Measurements from ENCODE around the gene NQO1.
"Not testable (repeated sequence)": the region's sequence is repeated elsewhere in the genome, so short reads cannot be mapped to it uniquely, and the experiment has no call there.

The NQO1 gene

GRCh38 chr16:69726313-69727060 lies at the start of gene NQO1:
NQO1 (minus strand) TSS chr16:69726560; CDS start chr16:69726439, 121 bp downstream.
- DNase-seq = peak; percentile 58 to 76

DNA sequence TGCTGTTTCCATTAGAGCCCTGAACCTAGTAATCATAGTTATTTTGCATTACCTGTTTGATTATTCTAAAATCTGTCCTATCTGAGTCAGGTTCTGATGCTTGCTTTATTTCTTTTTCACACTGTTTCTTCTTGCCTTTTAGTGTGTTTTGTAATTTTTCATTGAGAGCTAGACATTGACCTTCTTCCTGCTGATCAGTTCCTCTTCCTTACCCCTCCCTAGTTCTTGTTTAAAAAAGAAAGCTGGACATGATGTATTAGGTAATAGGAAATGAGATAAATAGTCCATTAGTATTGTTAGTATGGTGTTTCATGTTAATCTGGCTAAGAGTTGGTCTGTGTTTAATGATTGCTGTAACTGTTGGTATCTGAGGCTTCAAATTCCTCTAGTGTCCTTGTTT lies 49.2 kb upstream of the NQO1 start:
- no peak for DNase-seq

GRCh38 chr16:69773260-69773947 lies 47.0 kb upstream of the NQO1 start:
- no peak for DNase-seq

DNA sequence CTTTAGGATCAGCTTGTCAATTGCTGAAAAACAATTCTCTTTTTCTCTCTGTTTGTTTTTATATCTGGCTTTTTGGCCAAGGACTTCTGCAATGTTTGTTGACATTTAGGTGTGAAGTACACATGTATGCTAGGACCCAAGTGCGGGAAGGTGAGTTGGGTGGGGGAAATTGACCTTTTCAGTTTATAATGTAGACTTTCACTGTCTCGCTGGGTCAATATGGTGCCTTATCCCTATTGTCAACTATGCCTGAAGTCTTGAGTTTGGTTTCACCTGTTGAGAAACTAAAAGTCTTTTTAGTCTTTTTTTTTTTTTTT lies 45.2 kb upstream of the NQO1 start:
- DNase-seq = no peak

DNA sequence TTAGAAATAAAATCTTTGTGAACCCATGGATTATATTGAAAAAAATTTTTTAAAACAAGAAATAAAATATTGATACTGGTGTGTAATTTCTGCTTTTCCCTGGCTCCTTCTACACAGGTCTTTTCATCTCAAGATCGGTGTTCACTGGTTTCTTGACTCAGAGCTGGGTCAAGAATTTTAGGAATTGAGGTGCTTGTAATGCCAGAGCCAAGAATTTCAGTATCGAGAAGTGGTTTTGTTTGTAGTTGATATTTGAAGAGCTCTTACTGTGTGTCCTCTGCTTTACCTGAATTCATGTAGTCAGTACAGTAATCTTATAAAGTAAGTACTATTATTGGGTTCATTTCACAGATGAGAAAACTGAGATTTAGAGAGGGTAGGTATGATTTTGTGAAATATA lies 43.0 kb upstream of the NQO1 start:
- no peak for DNase-seq

GRCh38 chr16:69768666-69769065 lies 42.3 kb upstream of the NQO1 start:
- DNase-seq = no peak

DNA sequence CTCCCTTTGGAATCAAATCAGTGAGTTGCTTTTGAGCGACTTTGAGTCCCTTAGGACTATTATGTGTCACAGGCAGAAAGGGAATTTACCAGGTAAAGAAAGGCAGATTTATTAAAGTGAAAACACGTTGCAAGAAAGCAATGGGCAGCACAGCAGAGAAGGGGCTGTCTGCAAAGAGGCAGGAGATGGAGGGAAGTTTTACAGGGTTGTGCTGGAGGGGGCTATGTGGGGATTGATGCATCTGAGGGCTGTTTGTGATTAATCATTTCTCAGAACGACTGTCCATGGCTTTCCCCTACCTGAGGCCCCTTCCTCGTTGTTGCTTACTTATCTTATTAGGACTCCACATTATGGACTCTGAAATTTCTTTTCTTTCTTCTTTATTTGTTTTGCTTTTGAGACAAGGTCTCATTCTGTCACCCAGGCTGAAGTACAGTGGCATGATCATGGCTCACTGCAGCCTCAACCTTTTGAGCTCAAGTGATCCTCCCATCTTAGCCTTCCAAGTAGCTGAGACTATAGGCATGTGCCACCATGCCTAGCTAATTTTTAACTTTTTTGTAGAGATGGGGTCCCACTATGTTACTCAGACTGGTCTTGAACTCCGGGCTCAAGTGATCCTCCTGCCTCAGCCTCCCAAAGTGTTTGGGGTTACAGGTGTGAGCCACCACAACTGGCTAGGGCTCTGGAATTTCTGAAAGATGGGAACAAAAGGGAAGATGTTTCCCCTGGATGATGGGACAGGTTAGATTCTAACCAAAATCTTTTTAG lies 41.3 kb upstream of the NQO1 start:
- DNase-seq = no peak

GRCh38 chr16:69763599-69763942 lies 37.2 kb upstream of the NQO1 start:
- DNase-seq = no peak

- DNase-seq = no peak
Observed at GRCh38 chr16:69762814-69763598, 36.6 kb upstream of the NQO1 start.

DNA sequence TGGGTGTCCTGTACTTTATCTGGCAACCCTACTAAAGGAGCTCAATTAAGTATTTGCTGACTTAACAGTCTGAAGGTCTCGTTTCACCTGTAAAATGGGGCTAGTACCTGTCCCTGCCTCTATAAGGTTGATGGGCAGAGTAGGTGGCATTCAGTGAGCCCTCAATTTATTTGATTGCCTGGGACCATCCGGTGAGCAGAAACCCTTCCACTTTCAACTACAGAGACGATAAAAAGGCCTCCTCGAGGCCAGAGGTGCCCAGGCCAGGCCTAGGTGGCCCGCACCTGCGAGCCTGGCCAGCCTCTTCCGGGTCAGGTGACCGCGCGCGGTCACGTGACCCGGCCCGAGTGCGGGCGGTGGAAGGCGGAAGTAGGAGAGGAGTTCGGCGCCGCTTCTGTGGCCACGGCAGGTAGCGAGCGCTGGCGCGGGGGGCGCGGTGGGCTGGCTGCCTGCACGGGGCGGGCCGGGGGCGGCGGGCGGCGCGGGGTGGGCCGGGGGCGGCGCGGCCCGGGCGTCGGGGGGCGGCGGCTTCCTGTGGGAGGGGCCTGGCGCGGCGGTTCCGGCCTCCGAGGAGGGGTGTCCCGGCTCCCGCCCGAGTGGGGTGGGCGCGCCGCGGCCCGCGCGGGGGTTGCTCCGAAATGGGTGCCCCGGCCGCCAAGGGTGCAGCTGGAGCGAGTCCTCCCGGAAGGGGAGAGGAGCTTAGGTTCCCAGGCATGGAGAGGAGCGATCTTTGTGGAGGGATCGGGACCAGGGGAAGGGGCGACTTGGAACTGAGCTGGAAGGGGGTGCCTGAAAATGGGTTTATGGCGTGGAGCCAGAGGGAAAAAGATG lies 35.8 kb upstream of the NQO1 start, which contains the start of gene WWP2:
WWP2 (plus strand) TSS at position 350 of the 831 bp plus-strand sequence. CDS start 24,679 bp downstream, outside the sequence.
- DNase-seq = peak in 1 of 2 experiments; percentile 17

- not testable (repeated sequence) for DNase-seq
Observed at GRCh38 chr16:69757375-69757774, 31.0 kb upstream of the NQO1 start.

GRCh38 chr16:69756705-69757104 lies 30.3 kb upstream of the NQO1 start:
- DNase-seq = no peak

GRCh38 chr16:69754469-69755310 lies 28.3 kb upstream of the NQO1 start, which contains the start of gene NOB1:
NOB1 (minus strand) TSS chr16:69754926; CDS start chr16:69754910, 16 bp downstream.
- DNase-seq = peak; percentile 35 to 87

- DNase-seq = no peak
Observed at GRCh38 chr16:69754143-69754468, 27.7 kb upstream of the NQO1 start.

- no peak for DNase-seq
Observed at GRCh38 chr16:69748694-69749345, 22.5 kb upstream of the NQO1 start.

DNA sequence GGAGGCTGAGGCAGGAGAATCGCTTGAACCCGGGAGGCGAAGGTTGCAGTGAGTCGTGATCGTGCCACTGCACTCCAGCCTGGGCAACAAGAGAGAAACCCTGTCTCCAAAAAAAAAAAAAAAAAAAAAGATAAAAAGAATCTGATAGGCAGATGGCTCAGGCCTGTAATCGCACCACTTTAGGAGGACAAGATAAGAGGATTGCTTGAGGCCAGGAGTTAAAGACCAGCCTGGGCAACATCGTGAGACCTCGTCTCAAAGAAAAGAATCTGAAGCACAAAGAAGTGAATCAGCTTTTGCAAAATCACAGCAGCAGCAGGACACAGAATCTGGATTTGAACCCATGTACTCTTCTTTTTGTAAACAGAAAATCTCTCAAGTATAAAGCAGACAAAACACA lies 20.8 kb upstream of the NQO1 start:
- no peak for DNase-seq

GRCh38 chr16:69745959-69746358 lies 19.6 kb upstream of the NQO1 start:
- DNase-seq = no peak

GRCh38 chr16:69745232-69745612 lies 18.9 kb upstream of the NQO1 start:
- no peak for DNase-seq

GRCh38 chr16:69744363-69745231 lies 18.2 kb upstream of the NQO1 start:
- no peak for DNase-seq
